ENCODE measurements around the gene MPC1L.

The MPC1L gene

DNA sequence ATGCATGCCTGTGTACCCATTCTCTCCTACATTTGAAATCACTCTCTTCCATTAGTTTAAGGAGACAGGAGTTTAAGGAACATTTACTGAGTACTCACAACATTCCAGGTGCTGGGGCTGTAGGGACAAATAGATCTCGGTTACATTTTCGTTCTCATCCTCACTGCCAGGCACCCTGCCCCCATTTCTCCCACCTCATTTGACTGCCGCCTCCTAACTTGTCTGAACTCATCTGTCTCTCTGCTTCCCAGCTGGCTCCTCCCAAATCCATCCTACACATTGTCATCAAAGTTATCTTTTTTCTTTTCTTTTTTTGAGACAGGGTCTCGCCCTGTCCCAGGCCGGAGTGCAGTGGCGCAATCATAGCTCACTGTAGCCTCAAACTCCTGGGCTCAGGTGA is 19.8 kb upstream of the MPC1L start:
- peaks cover 14% of the 10 kb centered on the region for H3K9me3 Mint-ChIP-seq
- H3K27me3 Mint-ChIP-seq (ENCODE audit: low read depth, poor library complexity) = peaks cover 3% of the 10 kb centered on the region
- peaks cover 5% of the 10 kb centered on the region for H3K4me1 Mint-ChIP-seq
- TF ChIP-seq, protein P1, sequence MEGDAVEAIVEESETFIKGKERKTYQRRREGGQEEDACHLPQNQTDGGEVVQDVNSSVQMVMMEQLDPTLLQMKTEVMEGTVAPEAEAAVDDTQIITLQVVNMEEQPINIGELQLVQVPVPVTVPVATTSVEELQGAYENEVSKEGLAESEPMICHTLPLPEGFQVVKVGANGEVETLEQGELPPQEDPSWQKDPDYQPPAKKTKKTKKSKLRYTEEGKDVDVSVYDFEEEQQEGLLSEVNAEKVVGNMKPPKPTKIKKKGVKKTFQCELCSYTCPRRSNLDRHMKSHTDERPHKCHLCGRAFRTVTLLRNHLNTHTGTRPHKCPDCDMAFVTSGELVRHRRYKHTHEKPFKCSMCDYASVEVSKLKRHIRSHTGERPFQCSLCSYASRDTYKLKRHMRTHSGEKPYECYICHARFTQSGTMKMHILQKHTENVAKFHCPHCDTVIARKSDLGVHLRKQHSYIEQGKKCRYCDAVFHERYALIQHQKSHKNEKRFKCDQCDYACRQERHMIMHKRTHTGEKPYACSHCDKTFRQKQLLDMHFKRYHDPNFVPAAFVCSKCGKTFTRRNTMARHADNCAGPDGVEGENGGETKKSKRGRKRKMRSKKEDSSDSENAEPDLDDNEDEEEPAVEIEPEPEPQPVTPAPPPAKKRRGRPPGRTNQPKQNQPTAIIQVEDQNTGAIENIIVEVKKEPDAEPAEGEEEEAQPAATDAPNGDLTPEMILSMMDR (IDR thresholded peaks at IDR 0.05) = no peak
- no peak for DNase-seq
- peak overlapping the region; percentile 17 for H3K27ac Mint-ChIP-seq
- H3K36me3 Mint-ChIP-seq (ENCODE audit: low read depth) = peaks cover 32% of the 10 kb centered on the region
- H3K4me3 Mint-ChIP-seq = no peak overlapping the region

DNA sequence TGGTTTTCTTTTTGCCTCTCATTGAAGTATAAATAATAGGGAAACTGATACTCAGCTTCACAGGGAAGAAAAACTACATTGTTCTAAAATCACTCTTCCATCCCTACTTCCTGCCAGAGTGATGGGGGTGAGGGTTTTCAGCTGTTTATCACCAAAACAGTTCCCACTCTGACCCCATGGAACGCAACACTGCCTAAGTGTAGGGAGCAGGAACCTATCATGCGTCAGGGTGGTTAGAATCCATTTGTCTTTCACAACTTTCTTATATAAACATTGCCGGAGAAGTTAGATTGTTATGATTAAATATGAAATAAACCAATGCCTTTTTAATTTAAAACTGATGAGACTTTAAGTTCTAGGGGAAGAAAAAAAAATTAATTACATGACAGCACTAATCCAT is 15.8 kb upstream of the MPC1L start:
- Mint-ChIP-seq H3K27me3 (ENCODE audit: low read depth, poor library complexity) (peaks cover 6% of the 10 kb centered on the region), H3K36me3 (ENCODE audit: low read depth) (peaks cover 6% of the 10 kb centered on the region), H3K4me1 (peaks cover 5% of the 10 kb centered on the region), H3K27ac (no peak overlapping the region), H3K4me3 (no peak overlapping the region), H3K9me3 (peaks cover 9% of the 10 kb centered on the region)
- TF ChIP-seq, protein P1 (IDR thresholded peaks at IDR 0.05) = no peak
- no peak for DNase-seq

DNA sequence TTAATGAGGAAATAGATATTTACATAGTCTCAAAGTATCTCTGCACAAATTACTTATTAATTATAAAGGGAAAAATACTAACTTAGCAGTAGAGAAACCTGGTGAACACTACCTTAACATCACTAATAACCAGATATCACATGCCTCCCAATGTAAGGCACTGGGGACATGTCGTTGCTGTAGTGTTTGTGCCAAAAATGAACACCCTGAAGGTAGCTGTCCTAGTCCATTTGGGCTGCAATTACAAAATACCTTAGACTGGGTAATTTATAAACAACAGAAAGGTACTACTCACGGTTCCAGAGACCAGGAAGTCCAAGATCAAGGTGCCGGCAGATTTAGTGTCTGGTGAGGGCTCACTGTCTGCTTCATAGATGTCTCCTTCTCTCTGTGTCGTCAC is 10.7 kb upstream of the MPC1L start:
- TF ChIP-seq, protein P1 (IDR thresholded peaks at IDR 0.05) = no peak
- H3K4me1 Mint-ChIP-seq = peaks cover 2% of the 10 kb centered on the region
- H3K27me3 Mint-ChIP-seq (ENCODE audit: low read depth, poor library complexity) = peaks cover 3% of the 10 kb centered on the region
- peaks cover 14% of the 10 kb centered on the region for H3K9me3 Mint-ChIP-seq
- H3K27ac Mint-ChIP-seq = no peak overlapping the region
- no peak overlapping the region for H3K4me3 Mint-ChIP-seq
- DNase-seq = no peak
- H3K36me3 Mint-ChIP-seq (ENCODE audit: low read depth) = no peaks in the 10 kb centered on the region

DNA sequence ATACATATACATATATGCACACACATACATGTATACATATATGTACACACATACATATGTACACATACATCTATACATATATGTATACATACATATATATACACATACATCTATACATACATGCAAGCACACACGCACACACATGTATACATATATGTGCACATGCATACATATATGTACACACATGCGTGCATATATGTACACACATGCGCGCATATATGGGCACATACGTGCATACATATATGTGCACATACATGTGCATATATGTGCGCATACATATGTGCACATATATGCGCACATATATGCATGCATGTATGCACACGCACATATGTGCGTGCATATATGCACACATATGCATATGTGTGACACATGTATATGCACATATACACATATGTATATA is 7.3 kb upstream of the MPC1L start:
- H3K4me3 Mint-ChIP-seq = no peak overlapping the region
- H3K27ac Mint-ChIP-seq = no peak overlapping the region
- TF ChIP-seq, protein P1 (IDR thresholded peaks at IDR 0.05) = no peak

DNA sequence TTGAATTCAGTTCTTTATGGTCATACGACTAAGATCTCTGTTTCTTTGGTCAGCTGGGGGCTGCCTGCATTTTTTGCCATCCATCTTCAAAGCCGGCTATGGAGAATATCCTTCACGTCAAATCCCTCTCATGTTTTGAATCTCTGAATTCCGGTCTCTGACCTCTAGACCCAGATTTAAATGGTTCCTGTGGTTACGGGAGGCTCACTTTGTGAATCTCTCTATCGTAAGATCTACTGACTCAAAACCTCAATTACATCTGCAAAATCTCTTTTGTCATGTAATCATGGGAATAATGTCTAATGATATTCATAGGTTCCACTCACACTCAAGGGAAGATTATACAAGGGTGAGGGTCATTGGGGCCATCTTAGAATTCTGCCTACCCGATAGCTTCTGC is 5.7 kb upstream of the MPC1L start:
- DNase-seq = no peak
- Mint-ChIP-seq H3K4me1 (peaks cover 6% of the 10 kb centered on the region), H3K4me3 (no peak overlapping the region), H3K36me3 (ENCODE audit: low read depth) (no peaks in the 10 kb centered on the region), H3K9me3 (peaks cover 29% of the 10 kb centered on the region), H3K27ac (no peak overlapping the region), H3K27me3 (ENCODE audit: low read depth, poor library complexity) (no peaks in the 10 kb centered on the region)
- TF ChIP-seq, protein P1 (IDR thresholded peaks at IDR 0.05) = no peak

More for the DNA sequence above, 7.3 kb upstream of the MPC1L start:
- Mint-ChIP-seq H3K4me1 (no peaks in the 10 kb centered on the region), H3K36me3 (ENCODE audit: low read depth) (no peaks in the 10 kb centered on the region), H3K9me3 (peaks cover 21% of the 10 kb centered on the region), H3K27me3 (ENCODE audit: low read depth, poor library complexity) (no peaks in the 10 kb centered on the region)
- no peak for DNase-seq

DNA sequence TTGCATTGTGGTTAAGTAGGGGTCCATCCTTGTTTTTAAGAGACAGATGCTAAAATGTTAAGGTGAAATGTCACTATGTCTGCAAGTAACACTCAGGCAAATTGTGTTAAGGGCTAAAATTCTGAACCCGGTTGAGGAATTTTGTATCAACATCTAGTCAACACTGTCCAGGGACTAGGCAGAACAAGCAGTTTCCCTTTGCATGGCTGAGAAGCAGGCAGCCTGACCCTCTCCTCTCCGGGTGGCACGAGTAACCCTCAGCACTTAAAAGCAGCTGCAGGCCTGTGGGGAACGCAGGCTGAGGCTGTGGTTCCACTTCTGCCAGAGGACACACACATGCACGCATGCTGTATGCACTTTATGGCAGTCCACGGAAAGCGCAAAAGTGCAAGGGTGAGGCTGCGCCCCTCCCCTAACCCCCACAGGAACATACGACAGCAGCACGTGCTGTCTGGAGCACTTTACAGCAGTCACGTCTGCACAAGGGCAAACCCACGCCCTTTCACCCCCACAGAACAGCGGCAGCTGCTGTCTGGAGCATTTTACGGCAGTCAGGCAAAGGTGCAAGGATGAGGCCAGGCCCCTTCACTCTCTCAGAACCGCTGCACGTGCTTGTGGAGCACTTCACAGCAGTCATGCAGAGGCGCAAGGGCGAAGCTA is 619 bp upstream of the MPC1L start:
- Mint-ChIP-seq H3K4me3 (no peak overlapping the region), H3K27me3 (ENCODE audit: low read depth, poor library complexity) (peaks cover 3% of the 10 kb centered on the region), H3K27ac (no peak overlapping the region), H3K4me1 (peaks cover 12% of the 10 kb centered on the region), H3K36me3 (ENCODE audit: low read depth) (peaks cover 12% of the 10 kb centered on the region), H3K9me3 (peaks cover 27% of the 10 kb centered on the region)
- no peak for DNase-seq
- TF ChIP-seq, protein P1 (IDR thresholded peaks at IDR 0.05) = no peak
